Measurements from ENCODE around the gene TRIM44.

The TRIM44 gene

GRCh38 chr11:35624781-35625180 lies 37.8 kb upstream of the TRIM44 start:
- TF ChIP-seq CTCF (IDR thresholded peaks at IDR 0.05) = no peak
- H3K9ac ChIP-seq = no peak overlapping the region
- no peaks in the 10 kb centered on the region for H3K9me3 ChIP-seq (ENCODE audit: control insufficient read depth, low read length)
- no peak overlapping the region for H3K4me3 ChIP-seq (ENCODE audit: low read depth, low read length)
- no peaks in the 10 kb centered on the region for H3K4me1 ChIP-seq
- H3K36me3 ChIP-seq (ENCODE audit: control insufficient read depth, insufficient read depth, low read length) = no peaks in the 10 kb centered on the region
- H3K79me2 ChIP-seq = no peaks in the 10 kb centered on the region
- H3K27me3 ChIP-seq (ENCODE audit: control insufficient read depth, insufficient read depth, low read length) = no peaks in the 10 kb centered on the region
- no peak overlapping the region for H2AFZ ChIP-seq
- H3K27ac ChIP-seq = no peak overlapping the region
- H3K4me2 ChIP-seq (ENCODE audit: low read length) = no peak overlapping the region

- Histone ChIP-seq H2AFZ (no peak overlapping the region), H3K36me3 (ENCODE audit: control insufficient read depth, insufficient read depth, low read length) (no peaks in the 10 kb centered on the region), H3K4me3 (ENCODE audit: low read depth, low read length) (no peak overlapping the region), H3K9me3 (ENCODE audit: control insufficient read depth, low read length) (no peaks in the 10 kb centered on the region), H3K4me1 (no peaks in the 10 kb centered on the region), H3K27ac (no peak overlapping the region), H3K4me2 (ENCODE audit: low read length) (no peak overlapping the region), H3K79me2 (no peaks in the 10 kb centered on the region), H3K27me3 (ENCODE audit: control insufficient read depth, insufficient read depth, low read length) (no peaks in the 10 kb centered on the region), H3K9ac (no peak overlapping the region)
- no peak for TF ChIP-seq CTCF (IDR thresholded peaks at IDR 0.05)
These were observed 36.1 kb upstream of the TRIM44 start for GRCh38 chr11:35626501-35626900.

- Histone ChIP-seq H3K36me3 (ENCODE audit: control insufficient read depth, insufficient read depth, low read length) (no peaks in the 10 kb centered on the region), H3K4me2 (ENCODE audit: low read length) (no peak overlapping the region), H3K4me3 (ENCODE audit: low read depth, low read length) (no peak overlapping the region), H2AFZ (no peak overlapping the region), H3K79me2 (no peaks in the 10 kb centered on the region), H3K27me3 (ENCODE audit: control insufficient read depth, insufficient read depth, low read length) (no peaks in the 10 kb centered on the region), H3K27ac (no peak overlapping the region), H3K4me1 (no peaks in the 10 kb centered on the region), H3K9ac (no peak overlapping the region), H3K9me3 (ENCODE audit: control insufficient read depth, low read length) (no peaks in the 10 kb centered on the region)
- no peak for TF ChIP-seq CTCF (IDR thresholded peaks at IDR 0.05)
These were observed 33.1 kb upstream of the TRIM44 start for GRCh38 chr11:35629511-35629910.

- Histone ChIP-seq H3K4me1 (no peaks in the 10 kb centered on the region), H3K4me2 (ENCODE audit: low read length) (no peak overlapping the region), H2AFZ (no peak overlapping the region), H3K4me3 (ENCODE audit: low read depth, low read length) (no peak overlapping the region), H3K36me3 (ENCODE audit: control insufficient read depth, insufficient read depth, low read length) (no peaks in the 10 kb centered on the region), H3K27ac (no peak overlapping the region), H3K9me3 (ENCODE audit: control insufficient read depth, low read length) (no peaks in the 10 kb centered on the region), H3K9ac (no peak overlapping the region), H3K27me3 (ENCODE audit: control insufficient read depth, insufficient read depth, low read length) (no peaks in the 10 kb centered on the region), H3K79me2 (no peaks in the 10 kb centered on the region)
- no peak for TF ChIP-seq CTCF (IDR thresholded peaks at IDR 0.05)
These were observed 32.7 kb upstream of the TRIM44 start for GRCh38 chr11:35629914-35630313.

- TF ChIP-seq CTCF (IDR thresholded peaks at IDR 0.05) = no peak
- Histone ChIP-seq H3K27ac (no peak overlapping the region), H3K4me2 (ENCODE audit: low read length) (no peak overlapping the region), H3K36me3 (ENCODE audit: control insufficient read depth, insufficient read depth, low read length) (no peaks in the 10 kb centered on the region), H2AFZ (no peak overlapping the region), H3K4me3 (ENCODE audit: low read depth, low read length) (no peak overlapping the region), H3K79me2 (no peaks in the 10 kb centered on the region), H3K27me3 (ENCODE audit: control insufficient read depth, insufficient read depth, low read length) (no peaks in the 10 kb centered on the region), H3K4me1 (no peaks in the 10 kb centered on the region), H3K9ac (no peak overlapping the region), H3K9me3 (ENCODE audit: control insufficient read depth, low read length) (no peaks in the 10 kb centered on the region)
These were observed 30.7 kb upstream of the TRIM44 start for GRCh38 chr11:35631891-35632290.
